IPS-NIHi11 (cell line): ENCODE measurements around the gene TBATA.
A peak's percentile ranks its signal among the peaks of the same experiment; 100 is the strongest.

Source experiments
- DNase-seq: peaks from one replicate; pipeline ENCODE4 v3.0.0; 2012; ENCODE audit warnings: mixed read lengths, low spot score

TBATA gene

GRCh38 chr10:70807556-70807955 lies 22.4 kb upstream of the TBATA start:
- no peak for DNase-seq

GRCh38 chr10:70806841-70807240 lies 21.7 kb upstream of the TBATA start:
- DNase-seq, result no peak

GRCh38 chr10:70805619-70806215 lies 20.5 kb upstream of the TBATA start:
- no peak for DNase-seq

DNA sequence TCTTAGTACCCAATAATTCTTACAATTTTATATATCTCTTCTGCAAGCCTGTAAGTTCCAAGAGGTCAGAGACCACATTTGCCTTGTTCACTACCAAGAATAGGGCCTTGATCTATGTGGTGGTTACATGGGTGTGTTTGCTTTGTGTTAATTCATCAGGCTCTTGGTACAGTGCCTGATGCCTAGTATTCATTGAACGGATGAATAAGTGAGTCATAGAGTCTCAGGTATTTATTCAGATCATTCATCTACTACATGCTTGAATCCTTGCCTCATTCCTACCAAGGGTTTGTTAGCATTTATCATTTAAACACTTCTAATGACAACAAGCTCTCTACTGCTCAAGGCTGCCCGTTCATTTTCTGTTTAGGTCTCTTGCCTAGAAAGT lies 19.2 kb upstream of the TBATA start:
- no peak for DNase-seq

DNA sequence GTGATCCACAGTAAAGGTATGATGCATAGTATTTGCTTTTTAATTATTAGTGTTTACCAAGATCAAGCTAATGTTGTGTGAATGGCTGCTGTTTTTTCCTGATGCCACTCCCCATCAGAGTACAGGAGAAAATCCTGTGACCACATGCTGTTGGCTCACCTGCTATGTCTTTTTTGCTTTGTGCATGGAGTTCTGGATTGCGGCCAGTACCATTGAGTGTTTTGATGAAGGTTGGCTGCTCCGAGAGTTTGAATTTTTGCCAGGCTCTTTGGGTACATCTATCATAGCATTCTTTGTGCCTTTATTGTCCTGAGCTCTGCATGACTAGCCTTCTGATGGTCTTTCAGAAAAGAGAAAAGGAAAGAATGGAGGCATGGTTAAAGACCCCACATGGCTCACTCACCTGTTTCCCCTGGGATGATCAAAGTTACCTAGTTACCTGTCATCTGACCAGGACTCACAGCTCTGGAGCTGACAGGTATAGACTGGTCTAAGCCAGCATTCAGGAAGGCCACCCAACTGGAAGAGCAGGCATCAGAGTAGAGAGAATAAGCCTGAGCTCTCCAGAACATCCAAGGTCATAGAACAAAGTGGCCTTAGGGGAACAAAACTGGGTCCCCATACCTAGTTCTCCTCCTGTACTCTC lies 18.7 kb upstream of the TBATA start:
- DNase-seq, result peak; percentile 34

DNA sequence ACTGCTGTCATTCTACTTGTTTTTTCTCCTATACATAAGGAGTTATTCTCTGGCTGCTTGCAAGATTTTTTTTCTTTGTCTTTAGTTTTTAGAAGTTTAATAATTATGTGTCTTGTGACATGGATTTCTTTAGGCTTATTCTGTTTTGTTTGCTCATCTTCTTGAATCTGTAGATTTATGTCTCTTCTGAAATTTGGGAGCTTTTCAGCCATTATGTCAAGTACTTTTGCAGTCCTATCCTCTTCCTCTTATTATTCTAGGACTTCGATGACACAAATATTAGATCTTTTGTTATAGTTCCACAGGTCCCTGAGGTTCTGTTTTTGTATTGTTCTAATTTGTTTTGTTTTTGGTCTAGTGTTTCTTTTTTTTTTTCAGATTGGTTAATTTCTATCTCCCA lies 16.7 kb upstream of the TBATA start:
- DNase-seq, result no peak

DNA sequence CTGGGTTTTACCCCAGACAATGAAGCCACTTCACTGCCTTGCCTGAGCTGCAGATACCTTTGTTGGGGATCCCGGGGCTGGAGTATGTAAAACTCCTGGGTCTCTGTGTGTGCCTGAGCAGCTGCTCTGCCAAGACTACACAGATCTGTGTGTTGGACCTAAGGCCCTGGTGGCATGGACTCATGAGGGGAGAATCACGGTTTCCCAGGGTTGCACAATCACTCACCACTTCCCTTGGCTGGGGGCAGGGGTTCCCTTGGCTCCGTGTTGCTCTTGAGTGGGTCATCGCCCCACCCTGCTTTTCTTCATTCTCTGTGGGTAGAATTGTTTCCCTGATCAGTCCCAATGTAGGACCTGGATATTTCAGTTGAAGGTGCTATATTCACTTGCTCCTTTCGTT lies 13.9 kb upstream of the TBATA start:
- DNase-seq, result no peak

DNA sequence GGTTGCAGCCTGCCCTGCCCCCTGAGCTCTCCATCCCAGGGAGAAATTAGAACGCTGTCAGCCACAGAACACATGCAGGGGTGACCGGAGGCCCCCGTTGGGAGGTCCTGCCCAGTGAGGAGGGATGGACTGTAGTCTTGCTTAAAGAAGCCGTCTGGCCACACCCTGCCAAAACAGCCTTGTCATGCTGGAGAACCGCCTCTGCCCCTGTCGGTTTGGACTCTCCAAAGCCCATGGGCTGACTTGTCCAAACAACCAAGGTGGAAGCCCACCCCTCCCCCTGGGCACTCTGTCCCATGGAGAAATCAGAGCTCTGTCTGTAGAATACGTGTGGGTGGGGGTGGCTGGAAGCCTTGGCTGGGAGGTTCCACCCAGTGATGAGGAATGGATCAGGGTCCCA lies 12.7 kb upstream of the TBATA start:
- DNase-seq, result no peak

DNA sequence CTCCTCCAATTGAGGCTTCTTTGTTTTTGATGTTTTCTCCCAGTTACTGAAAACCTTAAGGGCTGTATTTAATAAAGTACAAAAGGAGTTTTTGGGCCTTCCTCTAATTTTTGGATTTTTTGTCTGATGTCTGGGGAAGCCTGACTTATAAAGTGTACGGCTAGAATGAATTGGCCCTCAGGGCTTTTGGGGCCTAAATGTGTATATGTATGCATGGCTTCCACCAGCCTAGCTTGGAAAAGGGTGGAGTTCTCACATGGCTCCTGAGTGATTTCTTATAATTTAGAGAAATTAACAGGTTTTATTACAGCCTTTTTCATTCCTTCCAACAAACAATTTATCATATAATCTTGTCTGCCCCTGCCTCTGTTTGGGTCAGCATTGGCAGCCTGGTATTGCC lies 10.4 kb upstream of the TBATA start:
- DNase-seq, result no peak

DNA sequence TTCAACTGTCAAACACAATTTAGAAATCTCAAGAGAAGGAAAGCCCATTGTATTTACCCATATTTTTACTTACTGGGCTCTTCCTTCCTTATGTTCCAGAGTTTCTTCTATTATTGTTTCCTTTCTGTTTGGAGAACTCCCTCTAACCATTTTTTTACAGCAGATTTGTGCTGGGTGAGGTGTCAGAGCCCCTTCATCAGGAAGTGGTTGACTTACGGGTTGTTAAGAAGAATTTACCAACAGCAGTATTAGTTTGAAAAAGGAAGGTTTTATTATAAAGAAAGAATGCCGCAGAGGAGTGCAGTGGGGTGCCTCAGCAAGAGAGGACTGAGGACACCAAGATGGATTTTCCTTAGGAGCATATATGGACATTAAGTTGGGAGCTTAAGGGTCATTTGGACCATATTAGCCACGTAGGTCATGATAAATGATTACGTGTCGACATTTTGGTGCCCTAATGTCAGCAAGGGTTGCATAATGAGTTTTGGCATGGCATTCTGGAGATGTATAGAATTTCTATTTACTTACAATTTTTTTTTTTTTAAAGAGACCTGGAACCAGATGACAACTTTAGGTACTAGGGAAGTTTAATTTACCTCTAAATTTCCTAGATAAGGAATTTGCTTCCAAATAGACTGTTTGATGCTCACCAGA lies 6.3 kb upstream of the TBATA start:
- DNase-seq, result no peak

GRCh38 chr10:70786799-70787415 lies 1.7 kb upstream of the TBATA start:
- no peak for DNase-seq

- DNase-seq, result no peak
These were observed 706 bp downstream of the TBATA start for GRCh38 chr10:70784471-70784870.

DNA sequence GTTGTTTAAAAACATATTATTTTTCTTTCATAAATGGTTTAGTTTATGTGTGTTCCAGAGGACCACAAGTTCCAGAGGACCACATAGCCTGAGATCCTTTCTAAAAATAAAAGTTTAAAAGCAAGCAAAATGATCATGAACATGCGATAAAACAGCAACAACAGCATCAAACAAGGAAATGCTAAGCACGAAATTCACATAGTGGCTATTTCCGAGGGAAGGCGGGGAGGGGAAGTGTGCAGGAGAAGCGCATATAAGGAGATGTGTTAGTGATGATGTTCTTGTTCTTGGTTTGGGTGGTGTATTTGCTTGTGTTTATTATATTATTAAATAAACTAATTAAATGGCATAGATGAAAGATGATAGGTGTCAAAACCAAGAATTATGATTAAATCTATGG lies 1.2 kb downstream of the TBATA start:
- DNase-seq, result no peak

DNA sequence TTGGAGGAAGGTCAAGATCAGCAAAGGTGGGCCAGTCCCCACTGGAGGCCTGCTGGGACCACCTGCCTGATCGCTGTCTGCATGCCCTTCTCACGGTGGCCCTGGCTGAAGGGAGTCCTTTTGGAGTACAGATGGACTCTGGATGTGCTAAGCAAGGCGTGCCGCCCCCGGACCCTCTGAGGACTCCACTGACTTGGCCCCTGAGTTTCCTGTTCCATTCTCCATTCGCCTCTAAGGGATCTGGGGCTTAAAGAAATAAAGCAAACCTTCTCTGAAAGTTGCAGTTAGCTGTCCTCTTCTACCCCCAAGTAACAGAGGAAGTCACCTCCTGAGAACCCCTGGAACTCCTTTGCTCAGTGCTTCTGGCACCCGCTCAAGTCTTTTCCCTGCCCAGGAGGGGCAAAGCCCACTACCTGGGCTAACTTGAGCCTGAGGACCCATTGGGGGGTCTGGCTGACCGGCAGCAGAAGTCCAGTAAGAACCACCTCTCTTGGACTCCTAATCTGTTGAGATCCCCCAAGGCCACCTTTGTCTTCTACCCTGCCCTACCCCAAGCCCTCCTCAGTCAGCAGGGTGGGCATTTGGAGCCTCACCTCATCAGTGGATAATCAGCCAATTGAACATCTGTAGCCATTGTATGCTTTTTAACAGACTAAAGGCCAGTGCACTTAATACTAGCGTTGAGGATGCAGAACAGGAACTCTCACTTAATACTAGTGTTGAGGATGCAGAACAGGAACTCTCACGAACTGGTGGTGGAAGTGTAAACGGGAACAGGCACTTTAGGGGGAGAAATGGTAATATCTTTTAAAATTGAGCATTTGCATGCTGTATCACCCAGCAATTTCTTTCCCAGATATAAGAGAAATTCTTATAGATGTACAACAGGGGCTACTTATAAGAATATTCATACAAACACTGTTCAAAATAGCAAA lies 2.2 kb downstream of the TBATA start:
- no peak for DNase-seq

DNA sequence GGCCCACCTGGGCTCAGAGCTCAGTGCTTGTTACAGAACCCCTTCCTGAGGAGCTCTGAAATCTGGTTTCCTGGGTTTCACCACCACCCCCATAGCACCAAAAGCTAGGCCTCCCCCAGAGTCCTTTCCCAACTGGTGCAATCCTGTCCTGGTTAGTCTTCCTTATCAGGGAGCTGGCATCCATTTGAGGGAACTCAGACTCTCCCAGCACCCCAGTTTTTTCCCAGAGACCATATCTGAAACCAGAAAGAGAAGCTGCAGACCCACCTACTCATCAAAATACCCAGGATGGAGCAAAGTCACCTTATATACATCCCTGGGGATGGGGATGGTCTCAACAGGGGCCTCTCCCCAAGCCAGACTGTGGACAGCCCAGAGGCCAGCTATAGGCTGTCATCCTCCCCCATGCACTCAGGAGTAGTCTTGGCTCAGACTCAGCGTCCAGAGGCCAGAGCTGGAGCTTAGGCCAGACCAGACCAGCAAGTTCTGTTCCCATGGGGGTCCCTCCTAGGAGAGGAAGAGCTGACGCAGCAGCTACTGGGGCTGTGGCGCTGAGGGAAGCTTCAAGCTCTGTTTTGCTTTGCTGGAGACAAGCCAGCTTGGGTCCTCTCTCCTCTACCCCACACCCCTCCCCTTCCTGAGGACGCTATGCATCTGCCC lies 3.0 kb downstream of the TBATA start:
- DNase-seq, result no peak

GRCh38 chr10:70781461-70782051 lies 3.6 kb downstream of the TBATA start:
- no peak for DNase-seq

- no peak for DNase-seq
These were observed 4.4 kb downstream of the TBATA start for GRCh38 chr10:70780772-70781171.

- no peak for DNase-seq
These were observed 4.8 kb downstream of the TBATA start for GRCh38 chr10:70780370-70780760.

GRCh38 chr10:70779511-70780369 lies 5.4 kb downstream of the TBATA start:
- no peak for DNase-seq

GRCh38 chr10:70779088-70779487 lies 6.1 kb downstream of the TBATA start:
- no peak for DNase-seq
